GM12878 (cell line): ENCODE measurements around the gene PARP4.

Source experiments
- DPF2 ChIP-seq: fragments of 450-650 bp; IDR thresholded peaks from 2 replicates; pipeline ENCODE4 v1.6.1; 2017; ENCODE audit warnings: mild to moderate bottlenecking
- LARP7 ChIP-seq: fragments of 450-650 bp; IDR thresholded peaks from 2 replicates; pipeline ENCODE4 v1.6.1; 2017; ENCODE audit warnings: mild to moderate bottlenecking
- MEF2A ChIP-seq: IDR thresholded peaks from 2 replicates; pipeline ENCODE4 v1.6.1; 2011; ENCODE audit warnings: low read depth, mild to moderate bottlenecking, low read length, moderate library complexity; ENCODE audit not compliant: insufficient read depth
- POLR2A ChIP-seq: IDR thresholded peaks from 2 replicates; pipeline ENCODE4 v1.6.1; 2011; ENCODE audit warnings: low read depth, mild to moderate bottlenecking, low read length
- SP1 ChIP-seq: IDR thresholded peaks from one replicate; pipeline ENCODE4 v1.6.1; 2011; ENCODE audit warnings: low read depth, low read length
- ZSCAN29 ChIP-seq: fragments of 450-650 bp; IDR thresholded peaks from 2 replicates; pipeline ENCODE4 v1.6.1; 2017; ENCODE audit warnings: mild to moderate bottlenecking, moderate library complexity
- TF ChIP-seq, protein P1 (sequence below), 3 experiments: IDR thresholded peaks in 2 of 3; conservative IDR thresholded peaks in 1 of 3; 2 replicates each; pipeline ENCODE4 v1.5.1; 2011; ENCODE audit warnings: low read depth in 3 of 3, low read length in 3 of 3, mild to moderate bottlenecking in 3 of 3, control low read depth in 2 of 3, moderate library complexity in 2 of 3, inconsistent platforms in 1 of 3, mixed read lengths in 1 of 3; ENCODE audit not compliant: control insufficient read depth in 2 of 3, insufficient read depth in 1 of 3; ENCODE audit errors: extremely low read depth in 1 of 3
- TF ChIP-seq, protein P2 (sequence below): fragments of 450-650 bp; IDR thresholded peaks from 2 replicates; pipeline ENCODE4 v1.6.1; 2017; ENCODE audit warnings: low read depth, mild to moderate bottlenecking, moderate library complexity
- TF ChIP-seq, protein P3 (sequence below): IDR thresholded peaks from 2 replicates; pipeline ENCODE4 v1.6.1; 2012; ENCODE audit warnings: low read depth, low read length, improper control_type of control experiment

DNA sequence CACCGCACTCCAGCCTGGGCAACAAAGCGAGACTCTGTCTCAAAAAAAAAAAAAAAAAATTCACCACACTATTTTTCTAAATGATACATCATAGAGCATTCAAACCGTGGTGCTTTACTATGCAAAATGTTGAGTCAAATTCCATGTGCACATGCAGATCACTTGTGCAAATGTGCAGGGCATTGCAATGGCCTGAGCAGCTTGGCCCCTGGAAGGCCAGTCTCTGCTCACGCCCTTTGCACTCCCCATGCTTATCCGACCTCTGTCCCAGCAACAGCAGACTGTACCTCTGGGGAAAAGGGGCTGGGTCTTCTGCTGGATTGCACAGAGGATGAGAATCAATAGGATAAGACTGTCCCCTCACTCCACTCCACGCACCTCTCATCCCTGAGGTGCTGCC is 58.5 kb downstream of the PARP4 start:
- TF ChIP-seq, protein P1, sequence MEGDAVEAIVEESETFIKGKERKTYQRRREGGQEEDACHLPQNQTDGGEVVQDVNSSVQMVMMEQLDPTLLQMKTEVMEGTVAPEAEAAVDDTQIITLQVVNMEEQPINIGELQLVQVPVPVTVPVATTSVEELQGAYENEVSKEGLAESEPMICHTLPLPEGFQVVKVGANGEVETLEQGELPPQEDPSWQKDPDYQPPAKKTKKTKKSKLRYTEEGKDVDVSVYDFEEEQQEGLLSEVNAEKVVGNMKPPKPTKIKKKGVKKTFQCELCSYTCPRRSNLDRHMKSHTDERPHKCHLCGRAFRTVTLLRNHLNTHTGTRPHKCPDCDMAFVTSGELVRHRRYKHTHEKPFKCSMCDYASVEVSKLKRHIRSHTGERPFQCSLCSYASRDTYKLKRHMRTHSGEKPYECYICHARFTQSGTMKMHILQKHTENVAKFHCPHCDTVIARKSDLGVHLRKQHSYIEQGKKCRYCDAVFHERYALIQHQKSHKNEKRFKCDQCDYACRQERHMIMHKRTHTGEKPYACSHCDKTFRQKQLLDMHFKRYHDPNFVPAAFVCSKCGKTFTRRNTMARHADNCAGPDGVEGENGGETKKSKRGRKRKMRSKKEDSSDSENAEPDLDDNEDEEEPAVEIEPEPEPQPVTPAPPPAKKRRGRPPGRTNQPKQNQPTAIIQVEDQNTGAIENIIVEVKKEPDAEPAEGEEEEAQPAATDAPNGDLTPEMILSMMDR (IDR thresholded peaks at IDR 0.05 in 2 of 3, conservative IDR thresholded peaks at IDR 0.05 in 1 of 3; ENCODE audit: control insufficient read depth in 2 of 3, extremely low read depth in 1 of 3, insufficient read depth in 1 of 3, low read depth in 3 of 3, low read length in 3 of 3): no peak
- TF ChIP-seq SP1 (no peak), DPF2 (no peak), LARP7 (no peak), MEF2A (no peak), ZSCAN29 (no peak), POLR2A (no peak)
- TF ChIP-seq, protein P2, sequence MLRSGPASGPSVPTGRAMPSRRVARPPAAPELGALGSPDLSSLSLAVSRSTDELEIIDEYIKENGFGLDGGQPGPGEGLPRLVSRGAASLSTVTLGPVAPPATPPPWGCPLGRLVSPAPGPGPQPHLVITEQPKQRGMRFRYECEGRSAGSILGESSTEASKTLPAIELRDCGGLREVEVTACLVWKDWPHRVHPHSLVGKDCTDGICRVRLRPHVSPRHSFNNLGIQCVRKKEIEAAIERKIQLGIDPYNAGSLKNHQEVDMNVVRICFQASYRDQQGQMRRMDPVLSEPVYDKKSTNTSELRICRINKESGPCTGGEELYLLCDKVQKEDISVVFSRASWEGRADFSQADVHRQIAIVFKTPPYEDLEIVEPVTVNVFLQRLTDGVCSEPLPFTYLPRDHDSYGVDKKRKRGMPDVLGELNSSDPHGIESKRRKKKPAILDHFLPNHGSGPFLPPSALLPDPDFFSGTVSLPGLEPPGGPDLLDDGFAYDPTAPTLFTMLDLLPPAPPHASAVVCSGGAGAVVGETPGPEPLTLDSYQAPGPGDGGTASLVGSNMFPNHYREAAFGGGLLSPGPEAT: no peak
- TF ChIP-seq, protein P3, sequence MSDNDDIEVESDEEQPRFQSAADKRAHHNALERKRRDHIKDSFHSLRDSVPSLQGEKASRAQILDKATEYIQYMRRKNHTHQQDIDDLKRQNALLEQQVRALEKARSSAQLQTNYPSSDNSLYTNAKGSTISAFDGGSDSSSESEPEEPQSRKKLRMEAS: no peak
